ENCODE results near the gene R3HDM4.

- TF ChIP-seq CTCF (IDR thresholded peaks at IDR 0.05), result no peak
- TF ChIP-seq ZFX (IDR thresholded peaks at IDR 0.05; ENCODE audit: borderline replicate concordance), result no peak
Observed at GRCh38 chr19:896999-897398, 16.0 kb downstream of the R3HDM4 start.

Data from 22Rv1 (cell line).